Stimulated activated CD8-positive, alpha-beta memory T cell treated with anti-CD3 and anti-CD28 coated beads, Interleukin-4, amount 100 ng/mL, for 48 hours (primary cell): ENCODE results near the gene IGFBP3.

Source experiments
- DNase-seq: peaks from one replicate; pipeline ENCODE4 v3.0.0-alpha.2; 2020

The IGFBP3 gene

GRCh38 chr7:45867471-45867870, 53.6 kb downstream of the IGFBP3 start:
- DNase-seq = no peak

- no peak for DNase-seq
These were observed 55.3 kb downstream of the IGFBP3 start for GRCh38 chr7:45865594-45866410.

- no peak for DNase-seq
These were observed 57.4 kb downstream of the IGFBP3 start for GRCh38 chr7:45863715-45864114.
